Measurements from ENCODE around the gene ACOT2.
A peak's percentile ranks its signal among the peaks of the same experiment; 100 is the strongest.

Gene ACOT2

DNA sequence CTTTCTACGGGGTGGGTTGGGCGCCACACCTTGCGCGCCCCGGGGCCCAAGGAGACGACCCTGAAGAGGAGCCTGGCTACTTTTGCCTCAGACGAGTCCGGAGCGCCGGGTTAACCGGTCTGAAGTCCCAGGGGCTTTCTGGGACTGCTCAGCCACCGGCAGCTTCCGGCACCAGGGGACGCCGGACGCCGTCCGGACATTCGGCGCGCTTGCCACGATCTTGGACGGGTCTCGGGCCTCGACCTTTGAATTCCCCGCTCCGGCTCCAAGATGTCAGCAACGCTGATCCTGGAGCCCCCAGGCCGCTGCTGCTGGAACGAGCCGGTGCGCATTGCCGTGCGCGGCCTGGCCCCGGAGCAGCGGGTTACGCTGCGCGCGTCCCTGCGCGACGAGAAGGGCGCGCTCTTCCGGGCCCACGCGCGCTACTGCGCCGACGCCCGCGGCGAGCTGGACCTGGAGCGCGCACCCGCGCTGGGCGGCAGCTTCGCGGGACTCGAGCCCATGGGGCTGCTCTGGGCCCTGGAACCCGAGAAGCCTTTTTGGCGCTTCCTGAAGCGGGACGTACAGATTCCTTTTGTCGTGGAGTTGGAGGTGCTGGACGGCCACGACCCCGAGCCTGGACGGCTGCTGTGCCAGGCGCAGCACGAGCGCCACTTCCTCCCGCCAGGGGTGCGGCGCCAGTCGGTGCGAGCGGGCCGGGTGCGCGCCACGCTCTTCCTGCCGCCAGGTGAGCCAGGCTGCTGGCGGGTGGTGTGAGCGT is 22.9 kb downstream of the ACOT2 start, which contains the start of gene ACOT4:
TSS of gene ACOT4 (plus strand) at position 184 of the 760 bp plus-strand sequence. CDS start at position 271, 87 bp downstream.
- Histone ChIP-seq H3K23ac (ENCODE audit: low read length in 2 of 2) (no peak within 1 kb of the TSS), H2BK120ac (ENCODE audit: low read depth, low read length) (no peak within 1 kb of the TSS), H3K9me3 (ENCODE audit: control insufficient read depth, low read length) (no peaks in the 10 kb centered on the region), H2BK15ac (ENCODE audit: low read depth, poor library complexity, severe bottlenecking) (peak within 1 kb of the TSS; percentile 3), H3K4me3 (ENCODE audit: insufficient read depth in 1 of 2, low read depth in 1 of 2, low read length in 2 of 2) (peak within 1 kb of the TSS; percentile 53 to 82), H3K4me2 (ENCODE audit: low read length, poor library complexity, severe bottlenecking) (peak within 1 kb of the TSS; percentile 24), H3K36me3 (ENCODE audit: control insufficient read depth in 1 of 2, insufficient read depth in 2 of 2, low read depth in 1 of 2, low read length in 2 of 2) (no peaks in the 10 kb centered on the region), H3K4ac (ENCODE audit: low read depth in 1 of 2, low read length in 2 of 2) (no peak within 1 kb of the TSS), H2AK5ac (ENCODE audit: low read length, severe bottlenecking) (no peak within 1 kb of the TSS), H3K4me1 (ENCODE audit: control insufficient read depth, insufficient read depth, low read depth, low read length) (peaks cover 2% of the 10 kb centered on the region), H3K18ac (ENCODE audit: low read depth in 1 of 2, low read length in 2 of 2) (no peak within 1 kb of the TSS), H3K9ac (ENCODE audit: low read length) (peak within 1 kb of the TSS; percentile 76), H3K14ac (ENCODE audit: low read length in 2 of 2) (no peak within 1 kb of the TSS), H2BK5ac (ENCODE audit: low read depth, low read length, poor library complexity, severe bottlenecking) (no peak within 1 kb of the TSS), H2AFZ (ENCODE audit: low read depth, low read length) (no peak within 1 kb of the TSS), H4K91ac (ENCODE audit: low read length) (no peak within 1 kb of the TSS), H3K79me1 (replicated peaks; ENCODE audit: low read length, poor library complexity, severe bottlenecking) (no peaks in the 10 kb centered on the region), H4K8ac (ENCODE audit: low read length) (peak within 1 kb of the TSS; percentile 66), H3K27ac (ENCODE audit: low read length, poor library complexity, severe bottlenecking) (no peak within 1 kb of the TSS), H3K27me3 (ENCODE audit: control insufficient read depth in 1 of 2, insufficient read depth in 1 of 2, low read length in 2 of 2) (peaks cover 0 to 3% of the 10 kb centered on the region in 2 experiments), H2BK12ac (ENCODE audit: low read length in 2 of 2) (no peak within 1 kb of the TSS)
- peak; percentile 23 for DNase-seq
- 54% methylated on average over 89 of the region's 89 CpGs for WGBS

- no peak overlapping the region for H2BK15ac ChIP-seq (ENCODE audit: low read depth, poor library complexity, severe bottlenecking)
- no peak overlapping the region for H3K18ac ChIP-seq (ENCODE audit: low read depth in 1 of 2, low read length in 2 of 2)
- H3K79me1 ChIP-seq (replicated peaks; ENCODE audit: low read length, poor library complexity, severe bottlenecking) = no peaks in the 10 kb centered on the region
- no peak overlapping the region for H3K4me3 ChIP-seq (ENCODE audit: insufficient read depth in 1 of 2, low read depth in 1 of 2, low read length in 2 of 2)
- peaks cover 2% of the 10 kb centered on the region for H3K4me1 ChIP-seq (ENCODE audit: control insufficient read depth, insufficient read depth, low read depth, low read length)
- no peak for DNase-seq
- H4K8ac ChIP-seq (ENCODE audit: low read length) = no peak overlapping the region
- no peak overlapping the region for H2BK120ac ChIP-seq (ENCODE audit: low read depth, low read length)
- H4K91ac ChIP-seq (ENCODE audit: low read length) = no peak overlapping the region
- peaks cover 0 to 7% of the 10 kb centered on the region in 2 experiments for H3K27me3 ChIP-seq (ENCODE audit: control insufficient read depth in 1 of 2, insufficient read depth in 1 of 2, low read length in 2 of 2)
- no peak overlapping the region for H3K4ac ChIP-seq (ENCODE audit: low read depth in 1 of 2, low read length in 2 of 2)
- 88% methylated on average over 9 of the region's 9 CpGs for WGBS
- no peak overlapping the region for H3K9ac ChIP-seq (ENCODE audit: low read length)
- no peak overlapping the region for H3K27ac ChIP-seq (ENCODE audit: low read length, poor library complexity, severe bottlenecking)
- no peak overlapping the region for H3K14ac ChIP-seq (ENCODE audit: low read length in 2 of 2)
- H3K9me3 ChIP-seq (ENCODE audit: control insufficient read depth, low read length) = no peaks in the 10 kb centered on the region
- no peak overlapping the region for H3K4me2 ChIP-seq (ENCODE audit: low read length, poor library complexity, severe bottlenecking)
- no peak overlapping the region for H2BK12ac ChIP-seq (ENCODE audit: low read length in 2 of 2)
- no peak overlapping the region for H2BK5ac ChIP-seq (ENCODE audit: low read depth, low read length, poor library complexity, severe bottlenecking)
- H2AK5ac ChIP-seq (ENCODE audit: low read length, severe bottlenecking) = no peak overlapping the region
- no peaks in the 10 kb centered on the region for H3K36me3 ChIP-seq (ENCODE audit: control insufficient read depth in 1 of 2, insufficient read depth in 2 of 2, low read depth in 1 of 2, low read length in 2 of 2)
- no peak overlapping the region for H2AFZ ChIP-seq (ENCODE audit: low read depth, low read length)
- no peak overlapping the region for H3K23ac ChIP-seq (ENCODE audit: low read length in 2 of 2)
Observed at GRCh38 chr14:73594491-73594890, 25.5 kb downstream of the ACOT2 start.

- no peak overlapping the region for H3K4ac ChIP-seq (ENCODE audit: low read depth in 1 of 2, low read length in 2 of 2)
- no peaks in the 10 kb centered on the region for H3K79me1 ChIP-seq (replicated peaks; ENCODE audit: low read length, poor library complexity, severe bottlenecking)
- H2AK5ac ChIP-seq (ENCODE audit: low read length, severe bottlenecking) = no peak overlapping the region
- no peak overlapping the region for H3K23ac ChIP-seq (ENCODE audit: low read length in 2 of 2)
- H2AFZ ChIP-seq (ENCODE audit: low read depth, low read length) = no peak overlapping the region
- no peak overlapping the region for H3K4me3 ChIP-seq (ENCODE audit: insufficient read depth in 1 of 2, low read depth in 1 of 2, low read length in 2 of 2)
- H3K4me2 ChIP-seq (ENCODE audit: low read length, poor library complexity, severe bottlenecking) = no peak overlapping the region
- H3K18ac ChIP-seq (ENCODE audit: low read depth in 1 of 2, low read length in 2 of 2) = no peak overlapping the region
- no peaks in the 10 kb centered on the region for H3K4me1 ChIP-seq (ENCODE audit: control insufficient read depth, insufficient read depth, low read depth, low read length)
- no peaks in the 10 kb centered on the region for H3K9me3 ChIP-seq (ENCODE audit: control insufficient read depth, low read length)
- H4K8ac ChIP-seq (ENCODE audit: low read length) = no peak overlapping the region
- no peak overlapping the region for H3K27ac ChIP-seq (ENCODE audit: low read length, poor library complexity, severe bottlenecking)
- no peak overlapping the region for H2BK120ac ChIP-seq (ENCODE audit: low read depth, low read length)
- no peak overlapping the region for H4K91ac ChIP-seq (ENCODE audit: low read length)
- H3K36me3 ChIP-seq (ENCODE audit: control insufficient read depth in 1 of 2, insufficient read depth in 2 of 2, low read depth in 1 of 2, low read length in 2 of 2) = no peaks in the 10 kb centered on the region
- no peak overlapping the region for H3K9ac ChIP-seq (ENCODE audit: low read length)
- no peak for DNase-seq
- H3K27me3 ChIP-seq (ENCODE audit: control insufficient read depth in 1 of 2, insufficient read depth in 1 of 2, low read length in 2 of 2) = peaks cover 0 to 7% of the 10 kb centered on the region in 2 experiments
- no peak overlapping the region for H3K14ac ChIP-seq (ENCODE audit: low read length in 2 of 2)
- H2BK5ac ChIP-seq (ENCODE audit: low read depth, low read length, poor library complexity, severe bottlenecking) = no peak overlapping the region
- H2BK15ac ChIP-seq (ENCODE audit: low read depth, poor library complexity, severe bottlenecking) = no peak overlapping the region
- H2BK12ac ChIP-seq (ENCODE audit: low read length in 2 of 2) = no peak overlapping the region
Observed at GRCh38 chr14:73599499-73599898, 30.5 kb downstream of the ACOT2 start.

DNA sequence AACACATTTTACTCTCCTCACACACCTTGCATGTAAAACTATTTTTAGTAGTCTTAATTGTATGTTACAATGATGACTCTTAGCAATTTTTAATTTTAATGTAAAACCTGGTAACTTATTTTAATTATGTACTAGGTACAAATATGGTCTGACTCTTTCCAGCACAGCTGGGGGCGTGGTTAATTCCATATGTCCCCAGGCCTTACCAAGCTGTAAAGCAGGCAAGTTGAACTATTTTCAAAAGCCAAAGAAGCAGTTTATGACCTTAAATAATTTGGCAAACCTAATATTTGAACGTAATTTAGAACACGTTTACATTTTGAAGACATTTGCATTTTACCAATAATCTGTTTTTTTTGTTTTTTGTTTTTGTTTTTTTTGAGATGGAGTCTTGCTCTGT is 34.0 kb downstream of the ACOT2 start:
- no peak overlapping the region for H3K23ac ChIP-seq (ENCODE audit: low read length in 2 of 2)
- WGBS = 86% methylated on average over 2 of the region's 3 CpGs
- no peak overlapping the region for H3K4me2 ChIP-seq (ENCODE audit: low read length, poor library complexity, severe bottlenecking)
- H3K4me1 ChIP-seq (ENCODE audit: control insufficient read depth, insufficient read depth, low read depth, low read length) = no peaks in the 10 kb centered on the region
- H2AK5ac ChIP-seq (ENCODE audit: low read length, severe bottlenecking) = no peak overlapping the region
- no peak overlapping the region for H3K4ac ChIP-seq (ENCODE audit: low read depth in 1 of 2, low read length in 2 of 2)
- H4K91ac ChIP-seq (ENCODE audit: low read length) = no peak overlapping the region
- H3K27ac ChIP-seq (ENCODE audit: low read length, poor library complexity, severe bottlenecking) = no peak overlapping the region
- H3K27me3 ChIP-seq (ENCODE audit: control insufficient read depth in 1 of 2, insufficient read depth in 1 of 2, low read length in 2 of 2) = peaks cover 0 to 7% of the 10 kb centered on the region in 2 experiments
- DNase-seq = no peak
- H3K36me3 ChIP-seq (ENCODE audit: control insufficient read depth in 1 of 2, insufficient read depth in 2 of 2, low read depth in 1 of 2, low read length in 2 of 2) = no peaks in the 10 kb centered on the region
- no peak overlapping the region for H4K8ac ChIP-seq (ENCODE audit: low read length)
- H3K9ac ChIP-seq (ENCODE audit: low read length) = no peak overlapping the region
- no peak overlapping the region for H2BK12ac ChIP-seq (ENCODE audit: low read length in 2 of 2)
- H3K14ac ChIP-seq (ENCODE audit: low read length in 2 of 2) = no peak overlapping the region
- H3K79me1 ChIP-seq (replicated peaks; ENCODE audit: low read length, poor library complexity, severe bottlenecking) = no peaks in the 10 kb centered on the region
- no peak overlapping the region for H2BK5ac ChIP-seq (ENCODE audit: low read depth, low read length, poor library complexity, severe bottlenecking)
- H3K18ac ChIP-seq (ENCODE audit: low read depth in 1 of 2, low read length in 2 of 2) = no peak overlapping the region
- no peak overlapping the region for H2BK15ac ChIP-seq (ENCODE audit: low read depth, poor library complexity, severe bottlenecking)
- H3K4me3 ChIP-seq (ENCODE audit: insufficient read depth in 1 of 2, low read depth in 1 of 2, low read length in 2 of 2) = no peak overlapping the region
- H2AFZ ChIP-seq (ENCODE audit: low read depth, low read length) = no peak overlapping the region
- no peaks in the 10 kb centered on the region for H3K9me3 ChIP-seq (ENCODE audit: control insufficient read depth, low read length)
- H2BK120ac ChIP-seq (ENCODE audit: low read depth, low read length) = no peak overlapping the region
